MV-4-11 (cell line): Measurements from ENCODE around the gene FBXW8.
A peak's percentile ranks its signal among the peaks of the same experiment; 100 is the strongest.

Experiments
- DNase-seq: peaks from one replicate; lab custom pipeline; 2025; lab: John Stamatoyannopoulos, UW

Gene FBXW8

DNA sequence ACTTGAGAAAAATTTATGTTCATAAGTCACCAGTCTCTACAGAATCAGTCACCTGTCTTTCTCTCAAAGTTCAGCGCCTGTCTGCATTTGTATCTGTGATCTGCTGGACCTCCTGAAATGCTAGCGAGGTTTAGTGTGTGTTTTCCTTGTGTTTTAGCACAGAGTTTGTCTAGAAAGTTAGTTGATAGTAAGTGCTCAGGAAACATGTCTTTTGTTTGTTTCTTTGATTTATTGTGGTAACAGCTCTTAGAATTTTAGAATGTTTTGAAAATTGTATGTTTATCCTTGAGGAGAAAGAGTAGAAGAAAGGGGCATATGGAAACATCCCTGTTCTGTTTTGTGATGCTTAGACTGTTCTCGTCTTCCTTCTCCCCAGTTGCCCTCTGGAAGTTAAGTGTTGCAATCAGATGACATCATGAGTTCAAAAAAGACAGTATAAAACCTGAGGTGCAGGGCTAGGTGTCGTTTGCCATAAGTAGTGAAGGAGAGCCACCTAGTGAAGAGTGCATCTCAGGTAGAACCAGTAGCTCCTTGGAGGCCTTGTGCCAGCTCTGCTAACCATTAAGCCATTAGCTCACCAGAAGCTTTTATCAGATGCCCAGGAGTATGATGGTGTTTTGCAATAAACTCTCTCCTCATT lies 44.8 kb downstream of the FBXW8 start:
- peak; percentile 19 for DNase-seq

GRCh38 chr12:116958402-116959197 lies 47.9 kb downstream of the FBXW8 start:
- DNase-seq: no peak

- DNase-seq: no peak
Observed at GRCh38 chr12:116959198-116959460, 48.4 kb downstream of the FBXW8 start.

DNA sequence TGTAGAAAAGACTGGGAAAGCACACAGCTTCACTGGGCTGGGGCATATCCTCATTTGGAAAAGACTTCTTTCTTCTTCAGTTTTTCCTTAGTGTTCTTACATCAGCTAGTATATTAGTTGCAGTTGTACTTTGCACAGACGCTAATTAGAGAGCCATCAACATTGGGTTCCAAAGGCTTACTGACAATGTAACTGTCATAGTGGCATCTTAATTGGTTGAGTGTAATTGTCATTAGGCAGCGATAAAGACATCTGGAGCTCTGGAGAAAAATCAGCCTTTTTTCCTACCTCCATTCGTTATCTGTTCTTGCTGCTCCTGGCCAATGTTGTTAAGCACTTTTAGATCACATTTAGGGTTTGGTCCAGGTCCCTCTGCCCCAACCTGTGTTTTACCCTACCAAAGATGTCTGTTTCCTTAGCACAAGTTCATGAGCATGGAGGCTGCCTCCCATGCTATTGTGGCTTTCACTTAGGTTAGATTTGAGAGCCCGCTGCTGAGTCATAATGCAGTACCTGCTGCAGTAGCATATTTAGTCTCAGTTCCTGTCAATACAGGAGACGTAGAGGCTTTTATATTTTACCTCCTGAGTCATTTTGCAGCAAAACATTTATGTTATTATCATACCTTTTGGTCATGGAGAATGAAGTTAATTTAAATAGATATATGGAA lies 49.2 kb downstream of the FBXW8 start:
- no peak for DNase-seq

GRCh38 chr12:116962197-116962596 lies 51.4 kb downstream of the FBXW8 start:
- DNase-seq: peak; percentile 41

DNA sequence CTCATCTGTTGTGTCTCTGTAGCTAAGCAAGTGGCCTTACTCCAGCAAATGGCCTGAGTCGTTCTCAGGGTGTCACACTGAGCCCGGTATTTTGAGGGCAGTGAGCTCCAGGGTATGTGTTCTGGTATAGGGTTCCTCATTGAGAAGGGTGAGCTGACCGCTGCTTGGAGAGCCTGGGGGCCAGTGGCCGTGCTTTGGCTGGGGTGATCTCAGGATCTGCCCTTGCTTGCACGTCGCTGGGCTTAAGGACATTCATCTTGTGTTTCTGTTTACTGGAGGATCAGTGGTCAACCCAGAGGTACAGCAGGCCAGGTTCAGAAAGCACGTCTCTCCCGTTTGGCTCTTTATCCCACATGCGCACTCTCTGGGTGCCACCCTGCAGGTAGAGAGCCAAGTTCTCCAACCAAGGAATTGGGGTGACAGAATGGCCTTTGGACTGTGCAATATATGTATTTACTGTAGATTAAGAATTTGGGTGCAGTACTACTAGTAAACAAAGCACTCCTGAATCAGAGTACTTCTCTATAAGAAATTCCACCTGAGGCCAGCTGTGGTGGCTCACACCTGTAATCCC lies 52.1 kb downstream of the FBXW8 start:
- DNase-seq: no peak

DNA sequence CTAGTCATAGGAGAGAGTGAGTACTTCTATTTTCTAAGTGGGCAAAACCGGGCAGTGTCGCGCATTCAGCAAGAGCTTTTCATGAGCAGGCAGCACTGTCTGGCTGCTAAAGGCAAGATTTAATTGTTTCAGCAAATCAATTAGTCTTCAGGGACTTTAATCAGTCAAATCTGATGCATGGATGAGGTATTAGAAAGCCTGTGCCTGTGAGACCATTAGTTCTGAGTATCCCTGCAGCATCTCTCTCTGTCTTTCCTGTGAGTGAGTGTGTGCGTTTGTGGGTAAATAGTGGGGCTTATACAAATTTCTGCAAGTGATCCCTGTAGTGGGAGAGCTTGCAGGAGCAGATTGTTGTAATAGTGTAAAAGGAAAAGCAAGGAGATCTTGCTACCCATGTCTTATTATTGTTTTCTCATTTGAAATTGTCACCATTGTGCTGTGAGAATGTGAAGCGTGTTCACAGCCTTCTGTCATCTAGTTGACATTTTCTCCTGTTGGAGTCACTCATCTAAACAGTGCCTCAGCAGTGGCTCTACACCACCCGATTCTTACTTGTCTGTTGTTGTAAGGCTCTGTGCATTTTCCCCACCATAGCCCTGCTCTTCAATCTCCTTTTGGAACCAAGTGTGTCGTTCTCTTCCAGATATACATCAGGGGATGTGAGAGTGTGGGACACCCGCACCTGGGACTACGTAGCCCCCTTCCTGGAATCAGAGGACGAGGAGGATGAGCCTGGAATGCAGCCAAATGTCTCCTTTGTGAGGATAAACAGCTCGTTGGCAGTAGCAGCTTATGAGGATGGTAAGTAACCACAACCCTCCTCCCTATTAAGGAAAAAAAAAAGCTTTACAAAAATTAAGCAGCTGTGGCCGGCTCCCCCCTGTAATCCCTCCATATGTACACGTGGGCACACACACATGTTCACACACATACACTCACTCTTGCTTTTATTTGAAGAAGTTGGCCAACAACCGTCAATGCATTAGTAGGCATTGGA lies 53.6 kb downstream of the FBXW8 start:
- no peak for DNase-seq

- DNase-seq: no peak
Observed at GRCh38 chr12:116968986-116969385, 58.2 kb downstream of the FBXW8 start.

DNA sequence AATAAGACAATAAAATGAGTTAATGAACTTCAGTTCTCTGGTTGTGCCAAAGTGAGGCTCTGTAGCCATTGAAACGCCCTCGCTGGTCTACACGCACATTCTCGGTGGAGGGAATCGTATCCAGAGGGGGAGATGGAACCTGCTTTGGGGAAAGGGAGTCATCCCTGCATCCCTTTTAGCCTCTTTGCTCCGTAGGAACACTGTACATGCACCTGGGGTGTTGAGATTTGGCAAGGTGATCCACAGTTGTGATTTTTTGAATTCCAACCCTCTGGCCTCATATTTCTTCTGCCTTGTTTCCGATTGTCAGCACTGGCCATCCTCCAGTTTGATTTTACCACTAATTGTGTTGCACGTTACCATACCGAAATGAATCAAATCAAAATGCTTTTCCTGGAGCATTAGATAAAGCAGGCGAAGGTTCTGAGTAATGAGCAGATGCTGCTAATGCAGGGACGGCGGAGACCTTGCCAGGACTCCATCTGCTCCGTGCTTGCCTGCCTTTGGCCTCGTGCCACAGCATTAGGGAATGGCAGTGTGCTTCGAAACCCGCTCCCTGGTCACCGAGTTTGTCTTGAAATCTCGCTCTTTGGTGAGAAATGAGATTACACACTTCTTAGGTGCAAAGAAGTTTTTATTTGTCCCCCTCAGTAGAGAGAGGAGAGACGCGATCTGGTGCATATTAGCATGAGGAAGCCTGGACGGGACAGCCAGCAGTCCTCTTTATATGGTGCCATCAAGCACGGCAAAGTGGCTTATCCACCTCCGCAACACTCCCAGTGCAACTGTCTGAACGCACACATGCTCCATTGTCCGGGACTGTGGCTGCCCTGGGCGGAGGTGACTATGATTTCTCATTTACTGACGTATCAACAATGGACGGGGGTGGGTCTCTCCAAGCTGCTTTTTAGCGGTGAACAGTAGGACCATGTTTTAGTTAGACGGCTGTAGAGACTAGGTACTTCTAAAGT lies 59.1 kb downstream of the FBXW8 start:
- no peak for DNase-seq

DNA sequence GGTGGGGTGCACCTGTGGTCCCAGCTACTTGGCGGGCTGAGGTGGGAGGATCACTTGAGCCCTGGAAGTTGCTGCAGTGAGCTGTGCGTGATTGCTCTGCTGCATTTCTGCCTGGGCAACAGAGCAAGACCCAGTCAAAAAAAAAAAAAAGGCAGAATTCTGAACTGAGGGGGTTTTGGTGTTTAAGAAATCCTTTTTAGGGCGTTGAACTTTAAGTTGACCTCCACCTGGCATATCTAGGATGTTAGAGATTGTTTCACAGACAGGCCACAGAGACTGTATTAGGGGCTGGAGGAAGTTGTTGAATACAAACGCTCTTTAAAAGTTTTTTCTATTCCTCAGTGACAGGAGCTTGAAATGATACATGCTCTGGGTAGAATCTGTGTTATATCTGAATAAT lies 60.5 kb downstream of the FBXW8 start:
- no peak for DNase-seq

GRCh38 chr12:116975779-116976393 lies 65.1 kb downstream of the FBXW8 start:
- no peak for DNase-seq

- no peak for DNase-seq
Observed at GRCh38 chr12:116977465-116978380, 67.0 kb downstream of the FBXW8 start.

DNA sequence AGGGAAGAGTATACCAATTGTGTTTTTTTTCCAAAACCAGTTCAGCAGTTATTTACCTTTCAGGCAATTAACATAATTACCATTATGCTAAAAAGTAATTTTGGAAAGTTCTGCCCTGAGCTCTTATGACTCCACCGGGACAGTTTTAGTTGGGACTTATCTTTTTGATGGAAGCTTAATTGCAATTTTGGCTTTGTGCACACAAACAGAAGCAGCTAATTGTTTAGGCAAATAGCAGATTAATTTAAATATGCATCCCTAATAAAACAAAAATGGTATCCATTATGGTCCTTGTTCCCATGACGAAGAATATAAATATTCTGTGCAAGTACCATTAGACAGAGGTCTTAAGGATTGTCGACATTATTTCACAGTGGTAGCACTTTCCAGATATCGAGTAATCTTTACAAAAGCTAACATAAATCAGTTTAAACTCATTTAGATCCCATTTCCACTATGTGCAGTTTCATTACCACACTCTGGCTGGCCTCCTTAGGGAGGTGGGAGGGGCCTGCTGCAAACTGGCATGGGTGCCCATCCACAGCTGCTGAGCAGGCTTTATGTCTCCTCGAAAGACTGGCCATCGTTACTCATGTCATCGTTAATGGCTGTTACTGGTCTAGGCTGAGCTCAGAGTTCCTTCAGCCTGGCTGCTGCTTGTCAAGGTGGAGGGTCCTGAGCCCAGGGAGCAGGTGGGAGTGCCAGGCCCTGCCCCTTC lies 68.2 kb downstream of the FBXW8 start:
- no peak for DNase-seq

DNA sequence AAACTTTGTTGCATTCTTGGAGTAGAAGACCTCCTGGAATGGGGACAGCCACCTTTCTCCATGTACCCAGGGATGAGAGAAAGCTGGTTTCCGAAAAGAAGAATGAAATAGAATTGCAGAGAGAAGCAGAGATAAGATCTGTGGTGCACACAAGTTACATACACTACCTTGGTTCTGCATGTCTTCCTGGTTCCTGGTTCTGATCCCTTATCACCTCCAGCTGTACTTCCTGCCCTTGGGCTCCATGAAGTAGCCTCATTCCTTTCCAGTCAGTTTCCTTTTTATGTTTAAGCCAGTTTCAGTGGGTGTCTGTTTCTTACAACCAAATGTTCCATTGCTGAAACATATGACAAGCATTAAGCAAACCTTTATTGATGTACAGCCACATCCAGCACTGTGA lies 69.3 kb downstream of the FBXW8 start:
- no peak for DNase-seq

- no peak for DNase-seq
Observed at GRCh38 chr12:116982791-116983411, 72.2 kb downstream of the FBXW8 start.

GRCh38 chr12:116984098-116984497 lies 73.3 kb downstream of the FBXW8 start:
- DNase-seq: no peak

- DNase-seq: no peak
Observed at GRCh38 chr12:116990329-116990728, 79.6 kb downstream of the FBXW8 start.
